ENCODE data around the gene ADM2.

ADM2 gene

DNA sequence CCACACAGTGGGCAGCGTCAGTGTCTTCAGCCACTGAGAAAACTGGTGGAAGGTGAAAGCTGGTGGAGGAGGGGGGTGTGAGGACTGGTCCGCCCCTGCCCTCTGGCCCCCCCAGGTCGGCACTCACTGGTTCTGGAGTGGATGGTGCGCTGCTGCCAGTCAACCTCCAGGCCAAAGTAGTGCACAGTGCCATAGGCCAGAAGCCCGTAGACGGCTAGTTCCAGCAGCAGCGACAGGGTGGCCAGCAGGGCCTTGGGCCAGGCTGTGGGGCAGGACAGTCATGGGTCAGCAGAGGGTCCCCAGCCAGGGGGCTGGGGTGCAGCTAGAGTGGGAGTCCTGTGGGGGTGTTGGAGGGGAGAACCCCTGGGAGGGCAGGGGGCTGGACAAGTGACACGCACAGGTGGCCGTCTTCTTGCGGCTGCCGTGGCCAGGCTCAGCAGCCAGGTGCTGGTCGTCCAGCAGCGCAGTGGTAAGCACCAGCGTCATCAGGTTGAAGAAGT lies 24.0 kb downstream of the ADM2 start:
- H3K4me3 ChIP-seq (ENCODE audit: low read depth, low read length): no peak overlapping the region
- TF ChIP-seq, protein P1, sequence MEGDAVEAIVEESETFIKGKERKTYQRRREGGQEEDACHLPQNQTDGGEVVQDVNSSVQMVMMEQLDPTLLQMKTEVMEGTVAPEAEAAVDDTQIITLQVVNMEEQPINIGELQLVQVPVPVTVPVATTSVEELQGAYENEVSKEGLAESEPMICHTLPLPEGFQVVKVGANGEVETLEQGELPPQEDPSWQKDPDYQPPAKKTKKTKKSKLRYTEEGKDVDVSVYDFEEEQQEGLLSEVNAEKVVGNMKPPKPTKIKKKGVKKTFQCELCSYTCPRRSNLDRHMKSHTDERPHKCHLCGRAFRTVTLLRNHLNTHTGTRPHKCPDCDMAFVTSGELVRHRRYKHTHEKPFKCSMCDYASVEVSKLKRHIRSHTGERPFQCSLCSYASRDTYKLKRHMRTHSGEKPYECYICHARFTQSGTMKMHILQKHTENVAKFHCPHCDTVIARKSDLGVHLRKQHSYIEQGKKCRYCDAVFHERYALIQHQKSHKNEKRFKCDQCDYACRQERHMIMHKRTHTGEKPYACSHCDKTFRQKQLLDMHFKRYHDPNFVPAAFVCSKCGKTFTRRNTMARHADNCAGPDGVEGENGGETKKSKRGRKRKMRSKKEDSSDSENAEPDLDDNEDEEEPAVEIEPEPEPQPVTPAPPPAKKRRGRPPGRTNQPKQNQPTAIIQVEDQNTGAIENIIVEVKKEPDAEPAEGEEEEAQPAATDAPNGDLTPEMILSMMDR (conservative IDR thresholded peaks at IDR 0.05; ENCODE audit: low read depth, low read length): no peak
- DNase-seq (ENCODE audit: low read depth): no peak

DNA sequence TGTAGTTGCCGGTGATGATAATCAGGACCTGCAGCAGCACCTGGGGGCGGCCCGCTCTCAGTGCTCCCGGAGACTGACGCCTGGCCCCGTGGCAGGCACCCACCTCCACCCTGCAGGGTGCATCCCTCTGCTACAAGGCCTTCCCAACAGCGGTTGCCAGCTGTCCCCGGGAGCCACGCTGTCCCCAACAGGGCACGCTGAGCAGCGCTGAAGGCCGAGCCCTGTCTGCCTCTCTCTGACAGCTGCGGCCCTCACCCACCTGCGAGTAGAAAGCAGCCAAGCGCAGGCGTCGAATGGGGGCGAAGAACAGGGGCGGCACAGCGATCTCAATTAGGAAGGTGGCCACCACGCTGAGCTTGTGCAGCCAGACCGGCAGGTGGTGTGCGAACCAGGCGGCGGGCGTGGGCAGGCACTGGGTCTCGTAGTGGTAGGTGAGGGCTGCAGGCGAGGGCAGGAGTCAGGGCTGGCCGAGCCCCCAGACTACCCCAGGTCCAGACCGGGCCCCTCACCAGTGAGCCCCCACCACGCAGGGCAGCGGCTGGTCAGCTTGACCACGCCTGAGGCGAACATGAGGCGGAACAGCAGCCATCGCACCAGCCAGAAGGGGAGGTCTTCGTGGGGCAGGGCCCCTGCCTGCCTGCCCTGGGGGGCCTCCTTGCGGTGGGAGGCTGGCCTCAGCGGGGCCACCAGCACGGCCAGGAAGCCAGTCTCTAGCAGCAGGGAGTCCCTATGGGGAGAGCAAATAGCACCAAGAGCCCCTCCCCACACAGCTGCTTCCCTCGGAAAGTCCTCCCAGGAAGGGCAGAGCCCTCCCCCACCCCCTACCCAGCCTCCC lies 24.6 kb downstream of the ADM2 start:
- peak overlapping the region; percentile 95 for H3K4me3 ChIP-seq (ENCODE audit: low read depth, low read length)
- TF ChIP-seq, protein P1 (conservative IDR thresholded peaks at IDR 0.05; ENCODE audit: low read depth, low read length): no peak
- no peak for DNase-seq (ENCODE audit: low read depth)

DNA sequence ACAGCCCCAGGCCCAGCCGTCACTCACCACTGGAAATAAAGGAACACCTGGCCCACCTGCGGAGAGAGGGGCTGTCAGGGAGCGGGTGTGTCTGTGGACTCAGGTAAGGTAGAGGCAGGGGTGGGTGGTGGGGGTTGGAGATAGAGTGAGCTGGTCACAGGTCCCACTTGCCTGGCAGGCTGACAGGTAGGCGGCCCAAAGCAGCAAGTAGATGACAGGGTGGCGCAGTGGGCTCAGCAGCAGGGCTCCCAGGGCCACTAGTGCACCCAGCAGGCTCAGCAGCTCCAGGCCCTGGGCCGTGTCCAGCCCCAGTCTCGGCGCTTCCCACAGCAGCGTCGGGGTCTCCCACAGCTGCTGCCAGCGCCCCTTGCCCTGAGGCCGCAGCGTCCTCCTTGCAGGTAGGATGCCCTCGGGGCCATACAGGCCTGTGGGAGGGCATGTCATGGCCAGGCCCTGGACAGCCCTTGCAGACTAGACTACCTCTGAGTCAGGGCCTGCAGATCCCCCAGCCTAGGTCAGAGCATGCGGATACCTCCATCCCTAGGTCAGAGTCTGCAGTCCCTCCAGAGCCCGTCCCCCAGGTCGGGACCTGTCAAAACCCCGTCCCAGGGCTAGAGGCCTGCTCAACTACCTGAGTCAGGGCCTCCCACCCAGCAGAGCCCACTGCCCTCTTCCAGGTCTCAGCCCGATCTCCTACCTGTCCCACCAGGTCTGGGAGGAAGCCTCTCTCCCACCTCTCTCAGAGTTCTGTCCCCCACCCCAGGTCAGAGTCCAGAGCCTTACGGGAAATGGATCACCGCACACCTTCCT lies 25.5 kb downstream of the ADM2 start:
- TF ChIP-seq, protein P1 (conservative IDR thresholded peaks at IDR 0.05; ENCODE audit: low read depth, low read length): no peak
- DNase-seq (ENCODE audit: low read depth): no peak
- peak overlapping the region; percentile 95 for H3K4me3 ChIP-seq (ENCODE audit: low read depth, low read length)

DNA sequence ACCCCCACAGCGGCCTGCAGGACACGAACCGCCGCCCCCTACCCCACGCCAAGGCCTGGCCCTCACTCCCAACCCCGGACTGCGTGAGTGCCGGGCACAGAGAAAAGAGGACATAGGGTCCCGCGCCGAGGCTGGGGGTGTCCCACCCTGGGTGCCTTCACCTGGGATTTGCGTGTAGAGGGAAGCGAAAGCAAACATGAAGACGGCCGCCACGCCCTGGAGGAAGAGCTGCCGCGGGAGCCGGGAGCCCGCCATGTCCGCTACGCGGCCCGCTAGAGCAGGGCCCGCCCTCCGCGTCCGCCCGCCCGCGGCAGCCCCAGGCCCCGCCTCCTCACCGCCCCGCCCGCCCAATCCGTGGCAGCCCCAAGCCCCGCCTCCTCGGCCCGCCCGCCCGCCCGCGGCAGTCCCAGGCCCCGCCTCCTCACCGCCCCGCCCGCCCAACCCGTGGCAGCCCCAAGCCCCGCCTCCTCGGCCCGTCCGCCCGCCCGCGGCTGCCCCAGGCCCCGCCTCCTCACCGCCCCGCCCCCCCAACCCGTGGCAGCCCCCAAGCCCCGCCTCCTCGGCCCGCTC lies 26.2 kb downstream of the ADM2 start, which contains the start of gene LMF2:
Gene LMF2, minus strand, starts transcription at position 282 of the 570 bp plus-strand sequence. Its CDS starts 27 bp downstream, at position 255.
- no peak for DNase-seq (ENCODE audit: low read depth)
- TF ChIP-seq, protein P1 (conservative IDR thresholded peaks at IDR 0.05; ENCODE audit: low read depth, low read length): no peak
- peak within 1 kb of the TSS; percentile 95 for H3K4me3 ChIP-seq (ENCODE audit: low read depth, low read length)

DNA sequence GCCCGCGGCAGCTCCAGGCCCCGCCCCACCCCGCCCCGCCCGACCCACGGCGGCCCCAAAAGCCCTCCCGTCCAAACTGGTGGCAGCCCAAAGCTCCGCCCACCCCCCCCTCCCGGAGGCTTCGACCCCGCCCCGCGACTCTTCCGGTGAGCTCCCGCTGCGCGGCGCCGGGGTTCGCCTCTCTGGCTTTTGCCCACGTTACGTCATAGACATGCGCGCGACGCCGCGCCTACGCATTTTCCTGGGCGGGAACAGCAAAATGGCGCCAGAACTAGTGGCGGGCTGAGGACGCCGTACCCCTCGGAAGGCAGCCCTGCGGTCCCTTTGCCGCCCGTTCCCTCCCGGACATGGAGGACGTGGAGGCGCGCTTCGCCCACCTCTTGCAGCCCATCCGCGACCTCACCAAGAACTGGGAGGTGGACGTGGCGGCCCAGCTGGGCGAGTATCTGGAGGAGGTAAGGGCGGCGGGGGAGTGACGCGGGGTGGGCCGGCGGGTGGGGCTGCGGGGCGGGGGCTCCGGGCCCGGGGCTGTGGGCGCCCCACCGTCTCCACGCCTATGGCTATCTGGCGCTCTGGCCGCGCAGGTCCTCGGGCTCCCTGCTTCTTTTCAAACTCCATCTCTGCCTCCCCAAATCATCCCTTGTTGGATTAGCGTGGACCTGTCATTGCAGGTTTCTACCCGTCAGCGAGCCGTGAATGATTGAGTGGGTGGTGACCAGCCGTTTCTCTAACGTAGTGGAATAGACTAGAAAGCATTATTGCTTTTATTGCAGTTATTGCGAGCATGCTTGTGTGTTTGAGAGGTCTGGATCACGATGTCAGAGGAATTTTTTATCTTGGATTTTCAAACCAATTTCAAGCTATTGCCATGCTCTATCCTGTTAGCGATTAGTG lies 26.9 kb downstream of the ADM2 start, which contains the start of gene NCAPH2:
Gene NCAPH2, plus strand, starts transcription at position 234 of the 894 bp plus-strand sequence. Its CDS starts 114 bp downstream, at position 348.
- peak within 1 kb of the TSS; percentile 95 for H3K4me3 ChIP-seq (ENCODE audit: low read depth, low read length)
- TF ChIP-seq, protein P1 (conservative IDR thresholded peaks at IDR 0.05; ENCODE audit: low read depth, low read length): no peak
- DNase-seq (ENCODE audit: low read depth): peak; percentile 98

DNA sequence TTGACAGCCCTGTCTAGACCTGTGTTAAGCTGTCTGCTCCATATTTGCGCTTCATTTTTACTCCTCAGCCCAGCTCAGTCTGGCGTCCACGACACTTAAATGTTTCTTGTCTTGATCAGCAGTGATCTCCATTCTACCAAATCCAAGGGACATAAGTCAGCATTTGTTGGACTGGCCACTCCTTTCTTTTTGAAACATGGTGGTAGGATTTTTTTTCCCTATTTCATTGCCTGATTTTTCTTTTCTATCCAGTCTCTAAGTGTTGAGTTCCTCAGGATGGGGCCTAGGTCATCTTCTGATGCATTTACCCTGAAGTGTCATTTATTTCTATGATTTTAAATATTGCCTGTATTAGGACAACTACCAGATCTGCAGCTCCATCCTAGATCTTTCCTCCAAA lies 27.6 kb downstream of the ADM2 start:
- no peak for DNase-seq (ENCODE audit: low read depth)
- H3K4me3 ChIP-seq (ENCODE audit: low read depth, low read length): peak overlapping the region; percentile 94
- TF ChIP-seq, protein P1 (conservative IDR thresholded peaks at IDR 0.05; ENCODE audit: low read depth, low read length): no peak
